ENCODE measurements around the gene RNF32. TPM values are rescaled to one million over a fixed set of nuclear protein-coding genes. Genes with fewer than 3 reads are reported as not detected.
"Not testable (repeated sequence)": the region's sequence is repeated elsewhere in the genome, so short reads cannot be mapped to it uniquely, and the experiment has no call there.

The RNF32 gene
- total RNA-seq, 2 donors from 2014 or later, result 0.33 TPM; not detected in 1

DNA sequence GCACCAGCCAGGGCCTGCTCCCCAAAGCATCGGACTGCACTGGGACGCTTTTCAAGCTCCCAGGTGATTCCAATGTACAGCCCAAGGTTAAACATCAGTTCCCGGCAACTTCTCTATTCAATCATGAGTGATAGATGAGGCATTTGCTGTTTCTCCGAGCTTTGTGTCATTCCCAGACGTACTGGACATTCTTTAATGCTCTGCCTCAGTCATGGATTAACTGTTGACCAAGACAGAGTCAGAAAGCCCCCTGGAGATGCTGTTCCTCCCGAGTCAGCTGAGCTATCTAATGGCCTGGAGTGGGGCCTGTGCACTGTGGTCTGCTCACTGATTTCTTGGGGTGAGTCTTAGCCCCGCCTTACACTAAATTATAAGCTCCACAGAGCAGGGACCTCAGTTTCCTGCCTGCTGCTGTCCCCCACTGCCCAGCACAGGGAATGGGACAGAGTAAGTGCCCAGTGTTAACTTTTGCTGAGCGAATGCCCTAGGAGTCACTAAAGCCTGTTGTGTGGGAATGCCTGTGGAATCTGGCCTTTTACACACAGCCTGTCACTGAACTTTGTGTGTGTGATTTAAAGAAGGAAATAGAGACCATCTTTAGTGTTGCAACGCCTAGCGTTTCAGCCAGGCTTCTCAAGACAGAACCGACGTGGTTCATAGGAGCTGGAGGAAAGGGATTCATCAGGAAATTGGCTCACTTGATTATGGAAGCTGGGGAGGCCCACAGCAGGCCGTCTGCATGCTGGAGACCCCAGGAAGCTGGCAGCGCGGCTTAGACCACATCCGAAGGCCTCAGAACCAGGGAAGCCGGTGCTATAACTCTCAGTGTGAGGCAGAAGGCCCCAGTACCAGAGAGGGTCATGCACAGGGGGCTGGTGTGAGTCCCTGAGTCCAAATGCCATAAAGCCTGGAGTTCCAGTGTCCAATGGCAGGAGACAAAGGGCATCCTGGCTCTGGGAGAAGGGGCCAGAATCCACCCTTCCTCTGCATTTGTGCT lies 29.3 kb upstream of the RNF32 start:
- intact Hi-C loops (cut with DNase I), result no loop called here
- DNase-seq (ENCODE audit: low spot score), result no peak

DNA sequence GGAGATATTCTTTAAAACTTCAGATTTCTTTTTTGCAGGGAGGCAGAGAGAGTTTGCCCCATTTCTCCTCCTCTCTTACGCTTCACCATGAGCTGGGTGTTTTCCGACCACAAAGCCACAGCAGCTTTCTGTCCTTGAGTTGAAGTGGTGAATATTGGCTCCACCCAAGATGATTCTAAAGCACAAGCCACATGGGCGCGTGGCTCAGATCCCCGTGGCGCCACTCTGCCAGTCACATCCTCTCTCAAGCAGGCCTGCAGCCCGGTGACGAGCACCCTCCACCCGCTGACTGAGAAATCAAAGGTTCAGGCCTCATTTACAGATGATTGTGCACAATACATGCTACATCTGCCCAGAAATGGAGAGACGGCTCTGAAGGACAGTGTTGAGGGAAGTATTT lies 27.6 kb upstream of the RNF32 start:
- intact Hi-C loops (cut with DNase I), result no loop called here
- no peak for DNase-seq (ENCODE audit: low spot score)

DNA sequence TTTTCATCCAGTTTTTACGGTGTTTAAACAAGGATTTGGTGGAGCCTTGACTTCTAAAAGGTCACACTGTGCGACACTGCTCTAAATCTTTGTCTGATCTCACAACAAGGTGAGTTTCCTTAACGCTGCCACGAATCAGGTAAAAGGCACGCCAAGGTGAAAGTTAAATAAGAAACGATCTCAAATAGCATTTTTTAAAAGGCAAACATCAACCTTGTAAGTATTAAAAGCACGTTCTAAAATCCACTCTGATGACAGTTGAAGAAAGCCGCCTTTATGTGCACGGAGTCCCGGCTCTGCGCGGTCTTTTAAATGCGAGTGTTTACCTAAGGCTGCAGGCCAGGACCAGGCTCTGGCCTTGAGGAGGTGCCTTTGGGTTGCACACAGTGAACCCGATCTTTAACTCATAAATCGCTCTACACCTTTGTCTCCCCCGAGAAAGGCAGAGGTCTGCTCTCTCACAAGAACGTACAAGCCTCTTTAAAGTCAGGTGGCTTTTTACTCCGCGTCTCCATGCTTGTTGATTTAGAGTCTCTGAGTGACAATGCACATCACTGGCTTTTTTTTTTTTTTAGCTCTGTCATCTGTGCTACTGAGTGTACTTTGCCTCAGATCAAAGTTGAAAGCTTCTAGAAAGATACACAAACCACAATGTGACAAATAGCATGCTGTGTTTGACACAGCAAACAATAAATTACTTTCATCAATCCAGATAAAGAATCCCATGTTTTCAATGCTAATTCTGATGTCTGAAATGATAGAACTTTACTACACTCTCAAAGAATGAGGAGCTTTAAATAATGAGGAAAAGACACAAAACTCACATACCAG lies 25.9 kb upstream of the RNF32 start:
- DNase-seq (ENCODE audit: low spot score), result no peak
- intact Hi-C loops (cut with DNase I), result no loop called here

DNA sequence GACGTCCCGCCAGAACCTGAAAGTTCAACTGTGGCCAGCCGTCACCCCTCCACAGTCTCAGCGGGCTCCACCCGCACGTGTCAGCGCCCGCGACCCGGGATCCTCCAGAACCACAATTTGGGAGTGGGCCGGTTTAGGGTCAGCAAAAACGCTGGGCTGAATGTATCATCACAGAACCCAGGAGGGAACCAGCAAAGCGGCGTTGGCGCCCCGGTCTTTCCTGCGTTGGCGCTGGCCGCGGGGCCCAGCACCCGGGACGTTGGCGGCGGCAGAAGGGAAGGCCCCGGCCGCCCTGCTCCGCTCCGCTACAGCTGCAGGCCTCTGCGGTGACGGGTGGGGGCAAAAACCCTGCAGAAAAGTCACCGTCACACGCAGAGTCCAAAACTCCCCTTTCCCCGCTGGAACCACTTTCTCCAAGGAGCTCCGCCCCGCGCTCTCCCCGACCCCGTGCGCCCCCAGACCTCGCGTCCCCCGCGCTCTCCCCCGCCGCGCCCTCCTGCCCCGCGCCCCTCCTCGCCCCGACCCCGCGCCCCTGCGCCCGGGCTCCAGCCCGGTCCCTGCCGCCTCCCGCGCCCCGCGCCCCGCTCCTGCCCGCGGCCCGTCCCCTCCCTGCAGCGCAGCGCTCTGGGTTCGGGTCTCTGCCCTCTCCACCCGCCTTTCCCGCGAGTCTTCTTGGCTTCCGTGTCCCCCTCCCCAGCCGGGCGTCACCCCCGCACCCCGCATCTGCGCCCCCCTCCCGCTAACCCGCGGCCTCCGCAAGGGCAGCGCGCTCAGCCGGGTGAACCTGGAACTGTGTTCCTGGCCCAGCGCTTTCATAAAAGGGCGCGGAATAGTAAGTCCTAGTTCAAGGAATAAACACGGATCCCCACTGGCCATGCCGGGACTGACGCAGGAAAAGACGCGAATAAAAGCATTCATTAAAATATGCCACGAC lies 24.0 kb upstream of the RNF32 start:
- DNase-seq (ENCODE audit: low spot score), result no peak
- intact Hi-C loops (cut with DNase I), result no loop called here

GRCh38 chr7:156617215-156617614 lies 23.4 kb upstream of the RNF32 start:
- intact Hi-C loops (cut with DNase I), result no loop called here
- DNase-seq (ENCODE audit: low spot score), result no peak

DNA sequence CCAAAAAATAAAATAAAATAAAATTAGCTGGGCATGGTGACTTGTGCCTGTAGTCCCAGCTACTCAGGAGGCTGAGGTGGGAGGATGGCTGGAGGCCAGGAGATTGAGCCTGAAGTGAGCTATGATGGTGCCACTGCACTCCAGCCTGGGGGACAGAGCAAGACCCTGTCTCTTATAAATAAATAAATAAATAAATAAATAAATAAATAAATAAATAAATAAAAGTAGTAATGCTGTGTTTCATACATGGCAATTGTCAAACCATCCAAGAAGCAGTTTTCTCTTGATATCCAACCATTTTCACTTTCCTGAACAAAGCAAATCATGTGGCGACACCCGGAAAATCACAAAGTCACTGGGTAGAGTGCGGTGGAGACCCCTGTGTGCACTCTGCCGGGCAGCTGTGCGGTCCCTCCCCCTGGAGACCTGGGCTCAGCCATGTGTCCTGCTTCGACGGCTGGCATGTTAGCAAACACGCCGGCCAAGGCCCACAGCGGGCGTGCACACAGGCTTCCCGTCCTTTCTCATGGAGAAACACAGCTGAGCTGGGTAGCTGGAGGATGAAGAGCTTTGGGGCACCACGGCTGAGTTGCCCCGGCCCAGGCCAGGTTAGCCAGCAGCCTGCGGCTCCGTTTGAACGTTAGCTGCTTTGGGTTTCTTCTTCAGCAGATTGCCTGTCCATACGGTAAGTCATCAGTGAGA lies 22.3 kb upstream of the RNF32 start:
- no peak for DNase-seq (ENCODE audit: low spot score)
- intact Hi-C loops (cut with DNase I), result no loop called here

GRCh38 chr7:156618780-156619367 lies 21.7 kb upstream of the RNF32 start:
- intact Hi-C loops (cut with DNase I), result no loop called here
- DNase-seq (ENCODE audit: low spot score), result no peak

GRCh38 chr7:156619488-156620290 lies 20.9 kb upstream of the RNF32 start:
- intact Hi-C loops (cut with DNase I); DNase-seq (ENCODE audit: low spot score): not testable (repeated sequence)

DNA sequence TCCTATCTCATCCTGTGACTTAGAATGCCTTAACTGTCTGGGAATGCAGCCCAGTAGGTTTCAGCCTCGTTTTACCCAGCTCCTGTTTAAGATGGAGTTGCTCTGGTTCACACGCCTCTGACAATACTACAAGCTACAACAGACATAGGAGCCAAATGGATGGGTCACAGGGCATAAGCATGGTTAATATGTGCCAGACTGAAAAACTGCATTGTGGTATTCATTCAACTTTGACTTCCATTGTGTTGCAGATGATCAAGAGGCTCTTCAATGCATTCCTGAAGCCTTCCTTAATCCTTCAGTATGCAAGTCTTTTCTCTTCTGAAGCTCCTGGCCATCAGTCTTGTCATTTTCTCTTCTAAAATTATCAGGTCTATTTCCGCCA lies 20.3 kb upstream of the RNF32 start:
- no peak for DNase-seq (ENCODE audit: low spot score)
- intact Hi-C loops (cut with DNase I), result no loop called here

GRCh38 chr7:156621652-156622051 lies 18.9 kb upstream of the RNF32 start:
- intact Hi-C loops (cut with DNase I), result no loop called here
- DNase-seq (ENCODE audit: low spot score), result no peak

- intact Hi-C loops (cut with DNase I), result no loop called here
- DNase-seq (ENCODE audit: low spot score), result no peak
These were observed 15.0 kb upstream of the RNF32 start for GRCh38 chr7:156625580-156625979.

DNA sequence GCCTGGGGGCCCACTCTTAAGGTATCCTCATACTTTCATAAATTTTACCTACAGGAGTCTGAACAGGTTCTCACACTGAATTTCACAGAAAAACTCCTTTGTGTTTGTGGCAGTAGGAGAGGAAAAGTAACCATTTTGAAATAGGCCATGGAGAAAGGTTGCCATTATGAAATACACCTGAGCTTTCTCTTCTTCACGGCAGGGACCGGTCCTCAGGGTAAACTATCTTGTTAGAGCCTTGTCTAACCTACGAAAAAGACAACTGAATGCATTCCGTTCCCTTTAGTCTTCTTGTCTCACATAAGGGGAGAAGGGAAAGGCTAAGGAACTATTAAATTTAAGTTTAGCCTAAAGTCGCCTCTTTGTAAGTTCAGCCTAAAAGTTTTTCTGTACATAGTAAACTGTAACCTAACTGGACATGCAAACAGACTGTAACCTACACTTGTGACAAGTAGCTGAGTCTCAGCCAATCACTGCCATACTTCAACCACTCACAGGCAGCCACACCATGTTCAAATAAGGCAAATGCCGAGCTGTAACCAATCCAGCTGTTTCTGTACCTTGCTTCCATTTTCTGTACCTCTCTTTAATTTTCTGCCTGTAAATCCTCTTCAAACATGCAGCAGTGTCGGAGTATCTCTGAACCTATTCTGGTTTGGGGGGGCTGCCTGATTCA lies 14.2 kb upstream of the RNF32 start:
- intact Hi-C loops (cut with DNase I), result no loop called here
- DNase-seq (ENCODE audit: low spot score), result no peak

DNA sequence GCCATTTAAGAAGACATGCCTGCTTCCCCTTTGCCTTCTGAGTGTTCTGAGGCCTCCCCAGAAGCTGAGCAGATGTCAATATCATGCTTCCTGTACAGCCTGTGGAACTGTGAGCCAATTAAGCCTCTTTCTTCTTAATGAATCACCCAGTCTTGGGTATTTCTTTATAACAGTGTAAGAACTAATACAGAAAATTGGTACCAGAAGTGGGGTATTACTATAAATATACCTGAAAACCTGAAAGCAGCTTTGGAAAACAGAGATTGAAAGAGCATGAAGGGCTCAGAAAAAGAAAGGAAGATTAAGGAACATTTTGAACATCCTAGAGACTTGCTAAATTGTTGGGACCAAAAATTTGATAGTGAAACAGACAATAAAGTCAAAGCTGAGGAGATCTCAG lies 12.0 kb upstream of the RNF32 start:
- no peak for DNase-seq (ENCODE audit: low spot score)
- intact Hi-C loops (cut with DNase I), result no loop called here

DNA sequence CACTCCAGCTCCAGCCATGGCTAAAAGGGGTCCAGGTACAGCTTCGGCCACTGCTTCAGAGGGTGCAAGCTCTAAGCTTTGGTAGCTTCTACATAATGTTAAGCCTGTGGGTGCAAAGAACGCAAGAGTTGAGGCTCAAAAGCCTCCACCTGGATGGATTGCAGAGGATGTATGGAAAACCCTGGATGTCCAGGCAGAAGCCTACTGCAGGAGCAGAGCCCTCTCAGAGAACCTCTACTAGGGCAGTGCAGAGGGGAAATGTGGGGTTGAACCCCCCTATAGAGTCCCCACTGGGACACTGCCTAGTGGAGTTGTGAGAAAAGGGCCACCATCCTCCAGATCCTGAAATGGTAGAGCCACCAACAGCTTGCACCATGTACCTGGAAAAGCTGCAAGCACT lies 10.7 kb upstream of the RNF32 start:
- intact Hi-C loops (cut with DNase I), result no loop called here
- no peak for DNase-seq (ENCODE audit: low spot score)

DNA sequence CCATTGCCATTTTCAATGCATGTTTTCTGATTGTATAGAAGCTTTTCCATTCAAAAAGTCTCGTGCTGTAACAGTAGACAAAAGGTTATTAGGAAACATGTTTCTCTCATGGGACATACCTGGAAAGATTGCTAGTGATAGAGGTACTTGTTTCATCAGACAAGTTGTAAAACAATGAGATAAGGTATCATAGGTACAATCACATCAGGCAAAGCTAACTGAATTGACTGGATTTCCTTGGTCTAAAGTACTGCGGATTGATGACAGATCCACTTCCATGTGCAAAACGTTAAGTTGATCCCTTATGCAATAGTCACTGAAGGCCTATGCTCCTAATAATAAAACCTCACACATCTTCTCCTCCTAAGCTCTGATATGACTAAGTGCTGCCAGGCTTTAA lies 6.5 kb upstream of the RNF32 start:
- intact Hi-C loops (cut with DNase I), result no loop called here
- DNase-seq (ENCODE audit: low spot score), result no peak

DNA sequence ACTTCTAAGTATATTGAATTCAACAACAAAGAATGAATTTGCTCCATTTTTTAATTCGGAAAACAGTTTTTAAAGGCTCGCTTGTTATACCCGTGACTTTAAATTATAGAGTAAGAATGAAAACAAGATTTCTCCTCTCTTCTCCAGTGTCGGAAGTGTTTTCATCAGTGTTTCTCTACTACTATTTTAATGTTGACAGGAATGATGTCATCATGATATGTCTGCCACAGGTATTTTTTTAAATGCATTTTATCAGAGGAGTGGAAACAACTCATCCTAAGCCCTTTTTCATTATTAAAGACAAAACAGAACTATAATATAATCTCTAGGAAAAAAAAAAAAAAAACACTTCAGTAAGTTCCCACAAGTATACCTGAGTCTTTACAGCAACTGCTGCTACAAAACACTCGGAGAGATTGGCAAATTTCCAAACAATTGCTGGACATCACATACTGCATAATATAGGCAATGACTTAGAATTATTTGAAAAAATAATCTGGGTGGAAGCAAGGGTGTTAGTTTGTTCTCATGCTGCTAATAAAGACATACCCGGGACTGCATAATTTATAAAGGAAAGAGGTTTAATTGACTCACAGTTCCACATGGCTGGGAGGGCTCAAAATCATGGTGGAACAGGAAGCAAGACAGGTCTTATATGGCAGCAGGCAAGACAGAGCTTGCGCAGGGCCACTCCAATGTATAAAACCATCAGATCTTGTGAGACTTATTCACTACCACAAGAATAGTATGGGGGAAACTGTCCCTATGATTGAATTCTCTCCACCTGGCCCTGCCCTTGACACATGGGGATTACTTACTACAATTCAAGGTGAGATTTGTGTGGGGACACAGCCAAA lies 4.8 kb upstream of the RNF32 start:
- intact Hi-C loops (cut with DNase I), result no loop called here
- no peak for DNase-seq (ENCODE audit: low spot score)
